H1 (cell line): ENCODE measurements around the gene INTS15. TPM values are rescaled to one million over a fixed set of nuclear protein-coding genes. Genes with fewer than 3 reads are reported as not detected.

ENCODE experiments used
- CTCF ChIA-PET: fragments of 300-600 bp; sonication (Branson Sonifier 250); formaldehyde crosslinking; loops from one replicate; lab custom pipeline; 2021; ENCODE audit not compliant: partially characterized antibody; lab: Charles Lee
- POLR2A ChIA-PET: fragments of 300-600 bp; sonication (Branson Sonifier 250); formaldehyde crosslinking; loops from one replicate; lab custom pipeline; 2021; ENCODE audit warnings: inconsistent platforms; ENCODE audit not compliant: partially characterized antibody; lab: Charles Lee
- DNase-seq, 2 experiments: peaks; one replicate each; pipeline versions ENCODE4 v3.0.0 to v3.0.0-alpha.2; 2010 to 2022; ENCODE audit warnings: low spot score in 2 of 2, low read depth in 1 of 2, mixed read lengths in 1 of 2
- FAIRE-seq: peaks from 2 replicates; lab custom pipeline; 2011; peaks lifted over from hg19 to GRCh38; lab: Jason Lieb, UNC
- H2AFZ ChIP-seq: 2 replicates; pipeline ENCODE4 v1.8.1; 2012; ENCODE audit warnings: low read length, inconsistent platforms
- H2AK5ac ChIP-seq: 2 replicates; pipeline ENCODE4 v1.6.1; 2013; ENCODE audit warnings: low read depth, low read length
- H2BK120ac ChIP-seq: replicated peaks from 2 replicates; pipeline ENCODE3; 2013; ENCODE audit warnings: low read depth, low read length, inconsistent platforms
- H2BK12ac ChIP-seq: 2 replicates; pipeline ENCODE4 v1.6.1; 2013; ENCODE audit warnings: low read depth, low read length
- H2BK15ac ChIP-seq: 2 replicates; pipeline ENCODE4 v1.6.1; 2013; ENCODE audit warnings: low read length
- H2BK20ac ChIP-seq: 2 replicates; pipeline ENCODE4 v1.6.1; 2013; ENCODE audit warnings: low read length
- H2BK5ac ChIP-seq: 2 replicates; pipeline ENCODE4 v1.6.1; 2013; ENCODE audit warnings: low read depth, low read length
- H3K14ac ChIP-seq: 2 replicates; pipeline ENCODE4 v1.6.1; 2013; ENCODE audit warnings: inconsistent platforms; ENCODE audit not compliant: insufficient read length
- H3K18ac ChIP-seq: 2 replicates; pipeline ENCODE4 v1.6.1; 2013; ENCODE audit warnings: low read length; ENCODE audit errors: extremely low read depth
- H3K23ac ChIP-seq: 2 replicates; pipeline ENCODE4 v1.6.1; 2013; ENCODE audit warnings: inconsistent platforms; ENCODE audit not compliant: insufficient read length
- H3K23me2 ChIP-seq: 2 replicates; pipeline ENCODE4 v1.6.1; 2013; ENCODE audit warnings: low read depth, low read length
- H3K27ac ChIP-seq: 2 replicates; pipeline ENCODE4 v1.6.1; 2011; ENCODE audit warnings: low read depth, low read length, inconsistent platforms
- H3K27me3 ChIP-seq, 4 experiments: replicated peaks in 1 of 4; 1 replicate in 1 of 4; 2 replicates in 3 of 4; pipeline versions ENCODE4 v1.6.1 to v1.8.1; 2011 to 2013; ENCODE audit warnings: low read length in 3 of 4, mild to moderate bottlenecking in 3 of 4, inconsistent platforms in 2 of 4, mixed read lengths in 2 of 4, moderate library complexity in 1 of 4; ENCODE audit not compliant: control insufficient read depth in 3 of 4, insufficient read depth in 3 of 4; ENCODE audit errors: extremely low read depth in 1 of 4
- H3K36me3 ChIP-seq, 4 experiments: 2 replicates each; pipeline versions ENCODE4 v1.6.1 to v1.8.1; 2011 to 2013; ENCODE audit warnings: mild to moderate bottlenecking in 4 of 4, low read length in 3 of 4, moderate library complexity in 2 of 4, control low read depth in 1 of 4, inconsistent platforms in 1 of 4; ENCODE audit not compliant: insufficient read depth in 4 of 4, control insufficient read depth in 2 of 4
- H3K4ac ChIP-seq: replicated peaks from 2 replicates; pipeline ENCODE3; 2013; ENCODE audit warnings: low read length, low read depth, mixed read lengths, inconsistent platforms; ENCODE audit not compliant: insufficient read length
- H3K4me1 ChIP-seq, 4 experiments: replicated peaks in 1 of 4; 1 replicate in 1 of 4; 2 replicates in 3 of 4; pipeline versions ENCODE4 v1.6.1 to v1.8.1; 2011 to 2013; ENCODE audit warnings: low read length in 3 of 4, inconsistent platforms in 2 of 4, mixed read lengths in 1 of 4; ENCODE audit not compliant: insufficient read depth in 4 of 4, control insufficient read depth in 3 of 4
- H3K4me2 ChIP-seq, 2 experiments: 2 replicates each; pipeline versions ENCODE4 v1.6.1 to v1.8.1; 2011 to 2013; ENCODE audit warnings: low read depth in 2 of 2, low read length in 2 of 2, control low read depth in 1 of 2, inconsistent platforms in 1 of 2, mild to moderate bottlenecking in 1 of 2; ENCODE audit not compliant: insufficient read depth in 1 of 2
- H3K4me3 ChIP-seq, 4 experiments: fragments of 200-600, 300-600 bp in 1 of 4; sonication (generic), shearing (Covaris generic), sonication (Bioruptor Twin) in 1 of 4; 2 replicates each; pipeline versions ENCODE4 v1.5.1 to v1.8.1; 2011 to 2016; ENCODE audit warnings: low read length in 4 of 4, low read depth in 3 of 4, control low read depth in 2 of 4, inconsistent platforms in 2 of 4, mild to moderate bottlenecking in 2 of 4, mixed read lengths in 1 of 4, moderate library complexity in 1 of 4; ENCODE audit not compliant: insufficient read depth in 2 of 4; ENCODE audit errors: extremely low read depth in 1 of 4
- H3K56ac ChIP-seq: replicated peaks from 2 replicates; pipeline ENCODE3; 2013; ENCODE audit warnings: low read depth, mild to moderate bottlenecking, mixed read lengths, low read length, inconsistent platforms; ENCODE audit not compliant: insufficient read length
- H3K79me1 ChIP-seq: 2 replicates; pipeline ENCODE4 v1.6.1; 2013; ENCODE audit warnings: low read depth, low read length, control low read depth
- H3K79me2 ChIP-seq, 2 experiments: 2 replicates each; pipeline versions ENCODE4 v1.6.1 to v1.8.1; 2012 to 2013; ENCODE audit warnings: low read length in 2 of 2, mild to moderate bottlenecking in 2 of 2, inconsistent platforms in 1 of 2; ENCODE audit not compliant: insufficient read depth in 2 of 2, control insufficient read depth in 1 of 2
- H3K9ac ChIP-seq, 4 experiments: replicated peaks in 1 of 4; 1 replicate in 1 of 4; 2 replicates in 3 of 4; pipeline versions ENCODE4 v1.6.1 to v1.8.1; 2011 to 2013; ENCODE audit warnings: low read depth in 3 of 4, low read length in 3 of 4, control low read depth in 2 of 4, mild to moderate bottlenecking in 2 of 4, moderate library complexity in 2 of 4, inconsistent platforms in 1 of 4; ENCODE audit errors: extremely low read depth in 1 of 4
- H3K9me3 ChIP-seq, 2 experiments: 2 replicates each; pipeline versions ENCODE4 v1.6.1 to v1.8.1; 2012 to 2013; ENCODE audit warnings: mild to moderate bottlenecking in 2 of 2, moderate library complexity in 2 of 2, control low read depth in 1 of 2, inconsistent platforms in 1 of 2, low read depth in 1 of 2, low read length in 1 of 2, mixed read lengths in 1 of 2; ENCODE audit not compliant: insufficient read depth in 2 of 2
- H4K20me1 ChIP-seq, 2 experiments: replicated peaks in 1 of 2; 2 replicates each; pipeline versions ENCODE3 to v1.8.1; 2011 to 2013; ENCODE audit warnings: inconsistent platforms in 2 of 2, low read length in 2 of 2, mild to moderate bottlenecking in 1 of 2; ENCODE audit not compliant: insufficient read depth in 2 of 2, control insufficient read depth in 1 of 2
- H4K5ac ChIP-seq: 2 replicates; pipeline ENCODE4 v1.6.1; 2013; ENCODE audit warnings: low read length, low read depth, mixed read lengths, inconsistent platforms; ENCODE audit not compliant: insufficient read length
- H4K8ac ChIP-seq: 2 replicates; pipeline ENCODE4 v1.8.0; 2013; ENCODE audit warnings: mild to moderate bottlenecking, moderate library complexity, low read length, inconsistent platforms; ENCODE audit not compliant: insufficient read depth; ENCODE audit errors: extremely low read depth
- H4K91ac ChIP-seq: replicated peaks from 2 replicates; pipeline ENCODE3; 2013; ENCODE audit warnings: low read length, mixed read lengths, inconsistent platforms; ENCODE audit not compliant: insufficient read length
- BACH1 ChIP-seq: IDR thresholded peaks from 2 replicates; pipeline ENCODE4 v1.6.1; 2012; ENCODE audit warnings: low read length, improper control_type of control experiment
- CHD2 ChIP-seq: IDR thresholded peaks from 2 replicates; pipeline ENCODE4 v1.6.1; 2012; ENCODE audit warnings: low read length, improper control_type of control experiment
- JUN ChIP-seq: IDR thresholded peaks from 2 replicates; pipeline ENCODE4 v1.6.1; 2011; ENCODE audit warnings: low read depth, mild to moderate bottlenecking, improper control_type of control experiment, low read length
- NRF1 ChIP-seq: IDR thresholded peaks from 2 replicates; pipeline ENCODE4 v1.6.1; 2011; ENCODE audit warnings: mild to moderate bottlenecking, low read depth, low read length, improper control_type of control experiment
- SP1 ChIP-seq: IDR thresholded peaks from 2 replicates; pipeline ENCODE4 v1.6.1; 2011; ENCODE audit warnings: low read depth, low read length
- YY1 ChIP-seq: IDR thresholded peaks from 2 replicates; pipeline ENCODE4 v1.6.1; 2011; ENCODE audit warnings: low read depth, mild to moderate bottlenecking, low read length
- WGBS, 2 experiments: shearing (Covaris generic) in 1 of 2; methylation state at CpG; one replicate each; pipeline versions ENCODE4 v1.1.6 to v1.1.7; 2013 to 2015; ENCODE audit warnings: low lambda C conversion rate in 2 of 2, mixed read lengths in 2 of 2, inconsistent platforms in 1 of 2, low coverage in 1 of 2, missing lambda C conversion rate in 1 of 2; ENCODE audit not compliant: insufficient replicate concordance in 2 of 2, insufficient coverage in 1 of 2, insufficient read length in 1 of 2; ENCODE audit errors: extremely low coverage in 1 of 2, missing lambda C conversion rate in 1 of 2; 5-methylcytosine and 5-hydroxymethylcytosine counted together
- polyA plus RNA-seq, 7 experiments: library from polyadenylated mRNA; depleted of rRNA in 3 of 7; stranded (reverse) in 5 of 7; unstranded in 2 of 7; fragments of >200 nt in 5 of 7; fragments of 200-250 nt in 2 of 7; gene quantifications; 1 replicate in 5 of 7; 2 replicates in 1 of 7; 4 replicates in 1 of 7; pipeline versions ENCODE4 v1.2.1 to v1.2.3, GENCODE V29; 2011 to 2013; ENCODE audit warnings: missing spikeins in 2 of 7, mixed read lengths in 2 of 7
- total RNA-seq: library from RNA; stranded (reverse); fragmentation: NEBNext Ultra II Directional; extraction: Animal tissue kit (Norgen Biotek cat#: 25700); gene quantifications from 2 replicates; pipeline ENCODE4 v1.2.1, GENCODE V29; 2021

INTS15 gene
- total and polyA plus RNA-seq, 2 of the 8 experiments (the other 6 are each of a cell fraction or from before 2014, with no cell fraction given), result 23.0 to 25.7 TPM

DNA sequence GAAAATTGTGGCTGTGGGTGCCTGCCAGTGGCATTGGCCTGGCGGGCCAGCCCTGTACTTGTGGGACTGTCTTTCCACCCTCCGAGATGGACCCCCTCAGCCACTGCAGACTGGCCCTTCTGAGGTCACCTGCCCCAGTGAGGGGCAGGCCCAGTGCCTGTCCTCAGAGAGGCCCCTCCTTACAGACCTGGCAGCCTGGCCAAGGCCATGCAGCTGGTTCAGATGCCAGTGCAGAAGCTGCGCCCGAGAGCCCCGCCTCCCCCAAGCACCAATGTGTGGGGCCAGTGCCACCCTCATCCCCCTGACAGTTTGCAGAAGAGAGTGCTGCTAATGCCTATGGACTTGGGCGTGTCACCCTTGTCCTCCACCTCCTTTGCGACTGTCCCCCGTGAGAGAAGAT lies 57.3 kb downstream of the INTS15 start:
- Histone ChIP-seq H3K4me1 (no peaks in the 10 kb centered on the region; a peak in 1 of 7 replicates), H3K4me3 (no peak overlapping the region), H3K27me3 (no peaks in the 10 kb centered on the region; a peak in 1 of 7 replicates), H2BK12ac (no peak overlapping the region), H4K91ac (no peak overlapping the region), H4K5ac (no peak overlapping the region), H3K18ac (no peak overlapping the region), H4K8ac (no peak overlapping the region), H3K14ac (no peak overlapping the region), H3K4ac (no peak overlapping the region), H3K9ac (no peak overlapping the region), H3K4me2 (no peak overlapping the region), H2BK15ac (no peak overlapping the region), H2AK5ac (no peak overlapping the region), H3K56ac (no peak overlapping the region), H2AFZ (no peak overlapping the region), H3K23ac (no peak overlapping the region), H2BK20ac (no peak overlapping the region), H2BK5ac (no peak overlapping the region), H3K9me3 (no peaks in the 10 kb centered on the region), H3K27ac (no peak overlapping the region), H3K79me2 (no peaks in the 10 kb centered on the region), H3K79me1 (no peaks in the 10 kb centered on the region; the same call in 1 of the 2 replicates), H3K23me2 (no peaks in the 10 kb centered on the region), H3K36me3 (peaks cover 0 to 14% (median 3%) of the 10 kb centered on the region in 4 experiments; a peak in 4 of 8 replicates), H2BK120ac (no peak overlapping the region), H4K20me1 (peaks cover 0 to 2% of the 10 kb centered on the region in 2 experiments)
- DNase-seq, result no peak
- no peak for FAIRE-seq
- ChIA-PET POLR2A (no interaction called here), CTCF (interaction anchor here (0.6 kb wide), 1 partner anchor 1649 kb away, joined by 3 read pairs; no protein-coding TSS in a partner anchor)
- WGBS, 2 experiments, result 84% methylated on average over 7 of the region's 8 CpGs; no CpG with 5 or more reads in 1 of the 2 experiments
- TF ChIP-seq NRF1 (no peak), CHD2 (no peak), JUN (no peak), YY1 (no peak), BACH1 (no peak), SP1 (no peak)
